ENCODE measurements around the gene RGS17.
A peak's percentile ranks its signal among the peaks of the same experiment; 100 is the strongest.
"Not testable (repeated sequence)": the region's sequence is repeated elsewhere in the genome, so short reads cannot be mapped to it uniquely, and the experiment has no call there.

The RGS17 gene

DNA sequence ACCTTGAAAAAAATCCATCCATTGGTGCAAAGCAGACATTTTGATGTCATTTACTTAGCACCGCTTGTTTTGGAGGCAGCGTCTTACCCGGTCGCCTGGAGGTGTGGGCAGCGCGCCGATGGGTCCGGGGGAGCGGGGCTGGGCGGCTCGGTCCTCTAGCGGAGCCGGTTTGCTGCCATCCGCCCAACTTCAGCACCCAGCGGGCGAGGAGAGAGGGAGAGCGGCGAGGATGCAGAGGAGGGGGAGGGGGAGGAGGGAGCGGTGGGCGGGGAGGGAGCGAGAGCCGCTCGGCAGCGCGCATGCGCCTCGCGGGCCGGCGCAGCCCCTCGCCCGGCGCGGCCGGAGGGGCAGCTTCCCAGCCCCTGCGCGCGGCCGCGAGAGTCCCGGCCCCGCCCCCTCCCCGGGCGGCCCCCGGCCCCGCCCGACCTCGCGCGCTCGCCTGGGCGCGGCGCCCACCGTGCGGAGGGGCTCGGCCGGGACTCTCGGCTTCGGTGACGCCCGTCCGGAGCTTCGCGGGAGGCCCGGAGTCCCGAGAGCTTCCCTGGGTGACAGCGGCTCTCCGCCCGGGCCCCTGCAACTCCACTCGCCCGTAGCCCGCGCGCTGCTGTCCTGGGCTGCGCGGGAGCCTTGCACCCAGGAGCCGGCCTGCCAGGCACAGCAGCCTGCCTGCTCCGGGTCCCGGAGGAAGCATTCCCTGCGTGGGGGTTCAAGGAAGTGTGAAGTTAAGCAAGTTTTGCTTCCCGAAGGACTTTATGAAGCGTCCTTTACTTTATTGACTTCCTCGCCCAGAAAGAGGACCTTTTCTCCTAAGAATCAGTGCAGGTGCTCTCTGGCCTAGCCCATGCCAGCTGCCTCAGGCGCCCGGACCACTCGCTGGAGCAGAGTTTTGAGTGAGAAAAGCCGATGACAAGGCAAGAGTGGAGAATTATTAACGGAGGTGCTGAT lies at the start of gene RGS17:
Gene RGS17 (minus strand): TSS at position 246 of the 945 bp plus-strand sequence. CDS start 87,264 bp downstream, outside the sequence.
- peak in 42 of 56 donors; percentile 12 to 73 (median 53) for DNase-seq

- DNase-seq: no peak
These were observed 41.7 kb upstream of the RGS17 start for GRCh38 chr6:153172815-153173214.

GRCh38 chr6:153170511-153170910 lies 39.4 kb upstream of the RGS17 start:
- no peak for DNase-seq

DNA sequence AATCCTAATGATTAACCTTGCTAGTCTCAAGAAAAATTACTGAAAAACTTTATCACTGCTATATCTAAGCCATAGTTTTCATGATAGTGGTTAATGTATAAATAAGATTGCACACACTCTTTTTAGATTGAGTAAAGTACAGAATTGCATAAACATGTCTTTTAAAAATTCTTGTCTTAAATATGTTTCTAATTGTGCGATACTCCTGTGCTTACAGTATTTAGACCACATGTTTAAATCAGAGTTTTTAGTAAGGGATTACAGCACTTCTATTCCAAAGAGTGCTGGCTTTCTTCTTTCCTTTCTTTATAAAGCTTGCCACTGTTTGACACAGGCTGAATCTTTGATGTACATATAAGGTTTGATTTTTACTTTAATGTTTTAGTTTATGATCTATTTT lies 36.8 kb upstream of the RGS17 start:
- no peak for DNase-seq

DNA sequence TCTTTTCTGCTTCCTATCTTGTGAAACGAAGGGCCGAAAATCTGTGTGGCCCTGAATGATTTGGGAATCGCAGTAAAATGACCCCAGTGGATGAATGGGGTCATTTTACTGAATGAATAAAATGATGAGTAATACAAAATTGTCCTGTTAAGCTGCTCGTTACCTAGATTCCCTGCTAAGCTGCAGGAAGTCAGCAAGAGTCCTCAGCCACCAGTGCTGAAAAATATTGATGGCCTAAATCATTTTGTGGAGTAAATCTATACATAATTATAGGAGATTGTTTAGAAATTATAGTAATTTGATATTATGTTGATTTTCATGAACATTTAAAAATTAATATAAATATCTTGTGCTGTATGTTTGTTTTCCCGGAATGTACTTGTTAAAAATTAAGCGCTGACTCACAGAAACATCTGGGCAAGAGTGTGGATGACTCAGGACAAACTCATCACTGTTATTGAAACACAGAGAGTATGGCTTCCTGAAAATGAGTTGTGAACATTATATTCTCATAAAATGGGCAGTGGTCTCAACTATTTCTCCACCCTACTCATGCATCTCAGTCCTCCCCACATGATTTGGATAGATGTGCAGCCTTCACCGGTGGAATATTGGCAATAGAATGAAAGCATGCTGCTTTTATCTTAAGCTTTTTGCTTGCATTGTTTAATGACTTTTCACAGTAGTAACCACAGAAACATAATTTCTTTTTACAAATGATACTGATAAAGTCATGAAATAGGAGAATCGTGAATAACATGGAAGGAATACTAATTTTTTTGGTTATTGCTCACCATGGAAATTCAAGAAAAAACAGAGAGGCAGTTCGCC lies 36.2 kb upstream of the RGS17 start:
- DNase-seq: no peak

DNA sequence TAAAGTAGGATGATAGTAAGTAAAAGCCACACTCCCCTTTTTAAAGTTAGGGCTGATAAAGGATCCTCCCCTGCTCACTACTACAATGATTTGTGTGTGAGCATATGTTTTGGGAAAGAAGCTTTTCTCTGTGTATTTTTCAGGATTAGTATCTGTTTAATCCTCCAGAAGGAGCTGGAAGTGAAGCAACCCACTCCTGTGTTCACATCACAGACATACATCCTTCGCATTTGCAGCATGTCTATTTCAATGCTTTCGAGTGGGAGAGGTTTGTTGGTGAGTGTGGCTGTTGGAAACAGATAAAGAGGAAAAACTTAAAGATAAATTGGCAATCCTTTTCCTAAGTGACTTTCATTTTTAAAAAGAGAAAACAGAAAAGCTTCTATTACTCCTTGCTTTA lies 31.6 kb upstream of the RGS17 start:
- no peak for DNase-seq

DNA sequence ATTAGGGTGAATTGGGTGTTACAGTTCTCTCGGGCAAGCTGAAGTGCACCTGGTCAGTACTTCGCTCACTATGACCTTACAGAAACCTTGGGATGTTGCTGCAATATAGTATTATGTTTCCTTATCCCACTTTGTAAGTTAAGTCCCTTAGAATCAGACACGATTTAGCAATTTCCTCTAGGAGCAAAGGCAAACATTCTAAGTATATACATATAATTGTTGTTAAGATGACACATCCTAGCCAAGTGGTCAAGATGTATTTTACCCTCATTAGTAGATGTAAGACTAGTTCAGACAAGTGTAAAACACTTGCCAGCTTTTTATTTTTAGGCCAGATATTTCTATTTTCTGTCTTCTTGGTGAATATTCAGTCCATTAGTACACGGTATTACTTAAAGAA lies 31.1 kb upstream of the RGS17 start:
- DNase-seq: no peak

- DNase-seq: no peak
These were observed 29.1 kb upstream of the RGS17 start for GRCh38 chr6:153160221-153160620.

- no peak for DNase-seq
These were observed 19.8 kb upstream of the RGS17 start for GRCh38 chr6:153150752-153151440.

- no peak for DNase-seq
These were observed 19.3 kb upstream of the RGS17 start for GRCh38 chr6:153150371-153150751.

GRCh38 chr6:153149891-153150290 lies 18.8 kb upstream of the RGS17 start:
- DNase-seq: no peak

GRCh38 chr6:153146413-153146812 lies 15.3 kb upstream of the RGS17 start:
- DNase-seq: no peak

GRCh38 chr6:153145591-153145990 lies 14.5 kb upstream of the RGS17 start:
- DNase-seq: no peak

- DNase-seq: no peak
These were observed 12.1 kb upstream of the RGS17 start for GRCh38 chr6:153143200-153143599.

DNA sequence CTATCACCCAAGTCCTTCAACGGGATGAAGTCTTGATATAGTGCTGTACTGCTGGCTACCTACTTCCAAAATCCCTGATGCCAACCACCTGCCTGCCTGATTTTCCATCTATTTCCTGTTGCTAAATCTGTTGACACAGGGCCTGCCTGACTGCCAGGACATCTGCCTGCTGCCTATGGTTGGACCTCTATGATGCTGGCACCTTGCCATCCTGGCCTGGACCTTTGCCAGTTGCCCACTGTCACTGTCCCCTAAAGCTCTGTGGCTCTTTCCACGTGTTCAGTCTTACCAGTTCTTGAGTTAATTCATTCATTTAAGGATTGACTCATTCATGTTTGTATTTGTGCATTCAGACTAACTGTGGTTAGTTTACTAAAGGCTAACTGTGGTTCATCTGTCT lies 9.2 kb upstream of the RGS17 start:
- no peak for DNase-seq

GRCh38 chr6:153138930-153139329 lies 7.8 kb upstream of the RGS17 start:
- no peak for DNase-seq

DNA sequence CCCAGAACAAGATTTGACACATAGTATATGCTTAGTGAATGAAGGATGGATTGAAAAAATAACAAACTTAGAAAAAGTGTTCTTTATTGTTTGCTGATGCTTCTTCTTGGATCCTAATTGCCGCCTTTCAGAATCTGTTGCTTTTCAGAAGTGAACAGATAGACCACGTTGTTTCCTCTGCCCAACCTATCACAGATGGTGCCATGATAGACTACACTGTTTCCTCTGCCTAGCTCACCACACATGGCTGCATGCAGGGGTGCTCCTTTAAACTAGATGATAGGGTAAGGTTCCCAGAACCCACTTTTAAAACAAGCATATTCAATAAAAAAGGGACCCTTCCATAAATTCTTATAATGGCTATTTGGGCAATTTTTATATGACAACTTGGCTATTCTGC lies 4.6 kb upstream of the RGS17 start:
- DNase-seq: no peak

DNA sequence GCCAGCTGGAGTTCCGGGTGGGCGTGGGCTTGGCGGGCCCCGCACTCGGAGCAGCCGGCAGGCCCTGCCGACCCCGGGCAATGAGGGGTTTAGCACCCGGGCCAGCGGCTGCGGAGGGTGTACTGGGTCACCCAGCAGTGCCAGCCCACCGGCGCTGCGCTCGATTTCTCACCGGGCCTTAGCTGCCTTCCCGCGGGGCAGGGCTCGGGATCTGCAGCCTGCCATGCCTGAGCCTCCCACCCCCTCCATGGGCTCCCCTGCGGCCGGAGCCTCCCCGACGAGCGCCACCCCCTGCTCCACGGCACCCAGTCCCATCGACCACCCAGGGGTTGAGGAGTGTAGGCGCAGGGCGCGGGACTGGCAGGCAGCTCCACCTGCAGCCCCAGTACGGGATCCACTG lies 2.6 kb upstream of the RGS17 start:
- DNase-seq: not testable (repeated sequence)

GRCh38 chr6:153130515-153131036 lies 506 bp downstream of the RGS17 start:
- DNase-seq: peak in 4 of 56 donors; percentile 25 to 30 (median 26)

DNA sequence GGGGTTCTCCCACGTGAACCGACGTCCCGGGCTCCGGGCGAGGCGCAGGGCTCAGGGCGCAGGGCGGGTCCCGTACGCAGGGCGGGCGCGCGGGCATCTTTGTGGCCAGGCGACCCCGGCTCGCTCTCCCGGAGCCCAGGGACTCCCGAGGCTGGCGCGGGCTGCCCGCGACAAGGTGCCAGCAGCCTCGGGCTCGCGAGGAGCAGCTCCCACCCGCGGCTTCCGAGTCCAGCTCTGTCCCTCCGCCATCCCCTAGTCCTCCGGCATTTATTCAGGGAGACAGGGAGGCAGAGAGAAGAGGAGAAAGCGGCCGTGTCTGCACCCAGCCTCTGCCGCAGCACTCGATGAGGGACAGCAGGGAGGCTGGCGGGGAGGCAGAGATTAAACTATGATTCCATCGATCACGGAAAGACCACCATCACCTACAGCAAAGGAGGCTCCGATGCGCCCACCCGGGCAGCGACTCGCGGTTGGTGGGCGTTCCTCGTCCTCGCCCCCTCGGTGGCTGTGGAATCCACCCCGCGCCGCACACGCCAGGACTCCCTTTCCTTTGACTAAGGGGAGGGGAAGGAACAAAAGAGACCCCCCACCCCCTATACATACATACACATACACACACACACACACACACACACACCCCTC lies 1.1 kb downstream of the RGS17 start:
- DNase-seq: peak in 10 of 56 donors; percentile 7 to 37 (median 24)

DNA sequence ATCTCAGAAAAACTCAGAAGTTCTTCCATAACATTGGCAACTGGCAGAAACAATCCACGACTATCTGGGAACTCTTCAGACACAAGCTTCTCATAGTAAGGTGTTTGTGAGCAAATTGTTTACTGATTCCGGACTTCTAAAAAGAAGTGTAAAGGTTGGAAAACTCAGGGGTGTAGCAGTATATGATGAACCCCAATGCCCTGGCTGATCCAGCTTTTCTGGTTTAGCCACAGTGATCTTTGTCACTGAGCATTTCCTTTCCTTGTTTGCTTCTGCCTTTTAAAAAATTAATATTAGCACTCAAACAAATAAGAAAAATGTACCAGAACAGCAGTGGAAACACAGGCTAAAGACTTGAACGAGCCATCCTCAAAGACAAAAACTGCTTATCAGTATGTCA lies 4.9 kb downstream of the RGS17 start:
- no peak for DNase-seq
